Mucosa of rectum (tissue), 2 donors: ENCODE measurements around the gene ACTL9.
"Not testable (repeated sequence)": the region's sequence is repeated elsewhere in the genome, so short reads cannot be mapped to it uniquely, and the experiment has no call there.

Experiments used
- H3K27ac ChIP-seq, 2 donors: one replicate each; pipeline ENCODE4 v1.7.0; 2013; ENCODE audit warnings: inconsistent platforms in 2 of 2, low read depth in 2 of 2, low read length in 2 of 2
- H3K27me3 ChIP-seq, 2 donors: one replicate each; pipeline ENCODE4 v1.7.0; 2013; ENCODE audit warnings: low read length in 2 of 2; ENCODE audit not compliant: control insufficient read depth in 2 of 2, insufficient read depth in 2 of 2
- H3K36me3 ChIP-seq, 2 donors: one replicate each; pipeline ENCODE4 v1.7.0; 2013; ENCODE audit warnings: low read length in 2 of 2; ENCODE audit not compliant: control insufficient read depth in 2 of 2, insufficient read depth in 2 of 2
- H3K4me1 ChIP-seq, 2 donors: one replicate each; pipeline ENCODE4 v1.7.0; 2013; ENCODE audit warnings: low read length in 2 of 2, mild to moderate bottlenecking in 1 of 2; ENCODE audit not compliant: control insufficient read depth in 2 of 2, insufficient read depth in 2 of 2
- H3K4me3 ChIP-seq, 2 donors: one replicate each; pipeline ENCODE4 v1.7.0; 2013; ENCODE audit warnings: low read length in 2 of 2
- H3K9ac ChIP-seq, 2 donors: one replicate each; pipeline ENCODE4 v1.7.0; 2013; ENCODE audit warnings: low read length in 2 of 2, low read depth in 1 of 2, mild to moderate bottlenecking in 1 of 2
- H3K9me3 ChIP-seq, 2 donors: one replicate each; pipeline ENCODE4 v1.7.0; 2013; ENCODE audit warnings: low read length in 2 of 2; ENCODE audit not compliant: control insufficient read depth in 2 of 2
- donor health status: healthy.
- donor health status: Normal muscosa, but diverticular disease.

ACTL9 gene

DNA sequence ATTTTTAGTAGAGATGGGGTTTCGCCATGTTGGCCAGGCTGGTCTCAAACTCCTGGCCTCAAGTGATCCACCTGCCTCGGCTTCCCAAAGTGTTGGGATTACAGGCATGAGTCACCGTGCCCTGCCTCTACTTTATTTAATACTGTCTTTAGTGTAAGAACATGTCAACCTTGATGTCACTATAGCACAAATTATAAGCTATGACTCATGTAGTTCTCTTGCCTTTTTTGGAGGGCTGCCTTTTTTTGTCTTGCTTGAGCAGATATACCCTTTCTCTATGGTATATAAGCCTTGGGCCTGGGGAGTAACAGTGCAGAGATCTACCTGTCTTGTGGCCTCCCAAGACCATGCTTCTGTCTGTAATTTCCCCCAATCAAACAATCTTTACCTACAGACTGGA lies 6.7 kb upstream of the ACTL9 start:
- H3K4me1 ChIP-seq, H3K4me3 ChIP-seq, H3K9ac ChIP-seq, H3K9me3 ChIP-seq, H3K36me3 ChIP-seq, H3K27ac ChIP-seq, H3K27me3 ChIP-seq: not testable (repeated sequence)

DNA sequence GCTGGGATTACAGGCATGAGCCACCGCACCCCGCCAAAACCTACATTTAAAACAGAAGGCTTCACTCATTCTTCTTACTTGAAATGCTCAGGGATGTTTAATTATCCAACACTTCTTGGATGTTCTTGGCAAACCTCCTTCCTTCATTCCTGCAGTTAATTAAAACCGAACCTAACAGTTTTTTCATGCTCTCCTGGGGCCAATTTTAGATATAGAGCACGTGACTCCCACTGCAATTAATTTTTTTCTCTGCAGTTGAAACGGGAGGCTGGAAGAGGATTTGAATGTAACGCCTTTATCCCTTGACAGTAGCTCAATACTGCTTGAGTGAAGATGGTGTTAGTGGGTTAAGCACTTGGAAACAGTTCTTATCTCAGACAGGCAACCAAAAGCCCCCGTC lies 4.6 kb upstream of the ACTL9 start:
- no peak overlapping the region for H3K9ac ChIP-seq
- no peaks in the 10 kb centered on the region for H3K4me1 ChIP-seq
- H3K27me3 ChIP-seq: peaks cover 0 to 2% of the 10 kb centered on the region in 2 donors
- H3K4me3 ChIP-seq: no peak overlapping the region
- no peaks in the 10 kb centered on the region for H3K9me3 ChIP-seq
- H3K36me3 ChIP-seq: no peaks in the 10 kb centered on the region
- H3K27ac ChIP-seq: no peak overlapping the region

DNA sequence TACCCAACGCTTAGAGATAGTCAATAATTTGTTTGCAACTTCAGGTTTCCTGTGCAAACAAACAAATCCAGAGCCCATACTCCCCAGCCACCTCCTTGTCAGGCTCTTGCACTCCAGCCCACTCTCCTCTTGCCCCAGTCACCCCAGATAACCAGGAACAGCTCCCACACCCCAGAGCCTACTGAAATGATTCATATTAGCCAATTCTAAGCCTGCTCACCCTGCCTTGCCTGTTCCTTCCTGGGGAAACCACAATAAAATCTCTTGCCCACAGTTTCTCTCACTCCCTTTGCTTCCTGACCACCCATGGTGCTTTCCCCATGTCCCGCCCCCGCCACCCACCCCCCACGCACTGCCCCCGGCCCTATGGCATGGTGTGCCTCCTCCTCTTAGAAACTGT lies 3.8 kb upstream of the ACTL9 start:
- no peaks in the 10 kb centered on the region for H3K36me3 ChIP-seq
- H3K27me3 ChIP-seq: peaks cover 0 to 2% of the 10 kb centered on the region in 2 donors
- no peak overlapping the region for H3K4me3 ChIP-seq
- no peak overlapping the region for H3K9ac ChIP-seq
- H3K9me3 ChIP-seq: no peaks in the 10 kb centered on the region
- H3K4me1 ChIP-seq: no peaks in the 10 kb centered on the region
- no peak overlapping the region for H3K27ac ChIP-seq

DNA sequence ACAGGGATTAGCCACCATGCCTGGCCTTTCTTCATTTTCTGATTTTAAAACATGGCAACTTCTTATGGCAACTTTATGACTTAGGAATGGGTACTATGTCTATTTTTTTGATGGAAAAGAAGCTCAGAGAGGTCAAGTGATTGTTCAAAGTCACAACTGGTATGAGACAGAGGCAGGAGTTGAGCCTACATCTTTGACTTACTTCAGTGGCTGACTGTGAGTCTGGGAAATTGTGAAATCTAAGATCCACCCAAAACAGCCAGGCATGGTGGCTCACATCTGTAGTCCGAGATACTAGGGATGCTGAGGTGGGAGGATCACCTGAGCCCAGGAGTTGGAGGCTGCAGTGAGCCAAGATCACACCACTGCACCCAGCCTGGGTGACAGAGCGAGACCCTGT lies 2.4 kb upstream of the ACTL9 start:
- Histone ChIP-seq H3K4me1 (no peaks in the 10 kb centered on the region), H3K4me3 (no peak overlapping the region)

DNA sequence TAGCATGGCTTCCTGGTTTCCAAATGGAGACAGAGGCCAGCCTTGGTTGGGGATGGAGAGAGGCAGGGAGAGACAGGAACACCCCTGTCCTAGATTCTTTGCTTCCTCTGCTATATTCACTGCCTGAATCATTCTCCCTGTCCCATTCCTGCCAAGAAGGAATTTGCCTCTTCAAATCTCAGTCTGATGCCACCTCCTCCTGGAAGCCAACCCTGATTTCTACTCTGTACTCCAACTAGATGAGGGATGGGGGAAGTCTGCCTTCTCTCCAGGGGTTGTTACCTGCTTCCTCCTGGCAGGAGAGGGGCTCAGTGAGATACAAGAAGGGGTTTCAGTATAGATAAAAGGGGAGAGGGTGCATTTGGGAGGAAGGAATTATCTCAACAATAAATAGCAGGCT lies 1.3 kb upstream of the ACTL9 start:
- H3K27me3 ChIP-seq: peaks cover 0 to 2% of the 10 kb centered on the region in 2 donors
- no peak overlapping the region for H3K27ac ChIP-seq
- no peaks in the 10 kb centered on the region for H3K9me3 ChIP-seq
- H3K4me1 ChIP-seq: no peaks in the 10 kb centered on the region
- no peak overlapping the region for H3K9ac ChIP-seq
- H3K36me3 ChIP-seq: no peaks in the 10 kb centered on the region
- H3K4me3 ChIP-seq: no peak overlapping the region

More for the DNA sequence above, 2.4 kb upstream of the ACTL9 start:
- Histone ChIP-seq H3K36me3 (no peaks in the 10 kb centered on the region), H3K9ac (no peak overlapping the region), H3K27ac (no peak overlapping the region), H3K27me3 (peaks cover 0 to 2% of the 10 kb centered on the region in 2 donors), H3K9me3 (no peaks in the 10 kb centered on the region)

DNA sequence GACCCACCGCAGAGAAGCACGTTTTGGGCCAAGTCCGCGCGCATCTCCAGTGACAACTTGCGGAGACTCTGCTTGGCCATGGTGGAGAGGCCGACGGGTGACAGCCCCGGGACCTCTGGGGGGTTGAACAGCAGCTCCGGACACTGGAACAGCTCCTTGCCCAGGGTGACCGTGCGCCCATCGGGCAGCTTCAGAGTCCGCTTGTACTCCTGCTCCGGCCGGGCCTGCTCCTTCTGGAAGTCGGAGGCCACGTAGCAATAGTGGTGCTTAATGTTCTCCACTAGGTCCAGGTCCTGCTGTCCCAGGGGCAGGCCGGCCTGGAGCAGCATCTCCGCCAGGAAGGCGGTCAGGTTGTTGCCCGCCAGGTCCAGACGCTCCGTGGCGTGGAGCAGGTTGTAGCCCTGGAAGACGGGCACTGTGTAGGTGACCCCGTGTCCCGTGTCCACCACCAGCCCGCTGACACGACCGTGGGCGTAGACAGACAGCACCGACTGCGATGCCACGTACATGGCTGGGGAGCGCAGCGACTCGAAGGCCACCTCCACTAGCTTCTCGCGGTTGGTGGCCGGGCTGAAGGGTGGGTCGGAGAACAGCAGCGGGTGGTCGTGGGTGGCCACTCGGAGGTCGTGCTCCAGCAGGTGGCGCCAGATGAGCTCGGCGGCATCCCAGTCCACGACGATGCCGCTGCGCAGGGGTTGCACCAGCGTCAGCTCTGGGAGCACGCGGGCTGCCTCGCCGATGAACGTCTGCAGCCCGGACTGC lies 743 bp downstream of the ACTL9 start:
- no peak overlapping the region for H3K27ac ChIP-seq
- H3K27me3 ChIP-seq: peaks cover 0 to 2% of the 10 kb centered on the region in 2 donors
- H3K9me3 ChIP-seq: no peaks in the 10 kb centered on the region
- H3K4me3 ChIP-seq: no peak overlapping the region
- H3K4me1 ChIP-seq: no peaks in the 10 kb centered on the region
- H3K9ac ChIP-seq: no peak overlapping the region
- H3K36me3 ChIP-seq: no peaks in the 10 kb centered on the region

DNA sequence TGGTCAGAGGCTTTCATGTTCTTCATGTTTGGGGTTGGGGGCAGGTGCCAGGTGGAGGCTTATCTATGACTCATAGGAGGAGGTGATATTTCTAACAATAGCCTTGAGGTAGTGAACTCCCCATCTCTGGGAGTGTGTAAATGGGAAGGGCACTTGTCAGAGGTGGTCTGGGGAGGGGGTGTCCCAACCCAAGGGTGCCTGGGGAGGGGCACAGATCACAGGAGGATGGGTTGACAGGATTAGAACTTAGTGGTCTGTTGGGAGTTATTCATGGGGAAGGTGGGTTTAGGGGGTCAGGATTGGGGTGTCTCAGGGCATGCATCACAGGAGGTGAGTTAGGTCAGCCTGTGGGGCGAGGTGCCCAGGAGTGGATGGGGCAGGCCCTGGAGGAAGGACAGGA lies 1.6 kb downstream of the ACTL9 start:
- Histone ChIP-seq H3K27ac (no peak overlapping the region), H3K4me3 (no peak overlapping the region), H3K27me3 (peaks cover 0 to 2% of the 10 kb centered on the region in 2 donors)

DNA sequence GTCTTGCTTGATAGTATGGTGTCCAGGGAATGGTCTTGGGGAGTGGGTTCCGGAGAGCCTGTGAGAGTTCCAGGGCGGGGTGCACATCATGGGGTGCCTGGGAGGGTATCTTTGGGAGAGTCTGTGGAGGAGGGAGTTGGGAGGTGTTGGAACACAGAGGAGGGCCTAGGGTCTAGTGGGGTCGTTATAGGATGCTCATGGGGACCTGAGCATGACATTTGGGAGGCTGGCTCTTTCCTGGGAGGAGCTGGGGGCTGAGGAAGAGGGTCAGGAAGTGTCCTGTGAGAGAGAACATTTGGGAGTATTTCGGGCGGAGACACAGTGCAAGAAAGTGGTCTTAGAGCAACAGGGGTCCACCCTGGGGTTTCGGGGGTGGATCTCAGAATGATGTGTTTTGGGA lies 2.7 kb downstream of the ACTL9 start:
- Histone ChIP-seq H3K27ac (no peak overlapping the region), H3K36me3 (no peaks in the 10 kb centered on the region), H3K4me3 (no peak overlapping the region), H3K9ac (no peak overlapping the region), H3K4me1 (no peaks in the 10 kb centered on the region), H3K9me3 (no peaks in the 10 kb centered on the region), H3K27me3 (peaks cover 0 to 2% of the 10 kb centered on the region in 2 donors)

More for the DNA sequence above, 1.6 kb downstream of the ACTL9 start:
- H3K9me3 ChIP-seq: no peaks in the 10 kb centered on the region
- H3K9ac ChIP-seq: no peak overlapping the region
- no peaks in the 10 kb centered on the region for H3K36me3 ChIP-seq
- no peaks in the 10 kb centered on the region for H3K4me1 ChIP-seq

DNA sequence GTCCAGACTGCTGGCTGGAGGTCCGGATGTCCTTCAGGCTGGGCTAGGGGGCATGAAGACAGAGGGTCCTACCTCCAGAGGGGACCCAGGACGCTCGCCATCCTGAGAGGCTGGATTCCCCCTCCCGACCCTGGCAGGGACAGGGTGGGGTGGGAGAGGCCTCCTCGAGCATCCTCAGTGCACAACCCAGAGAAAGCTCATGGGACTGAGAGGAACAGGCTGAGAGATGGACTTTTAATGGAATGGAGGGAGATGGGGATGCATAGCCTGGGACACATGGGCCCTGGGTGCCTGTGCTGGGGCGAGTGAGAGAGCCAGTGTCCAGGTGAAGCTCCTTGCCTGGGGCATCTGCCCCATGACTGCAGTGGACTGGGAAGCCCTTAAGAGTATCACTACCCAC lies 3.1 kb downstream of the ACTL9 start:
- H3K4me1 ChIP-seq: no peaks in the 10 kb centered on the region
- no peak overlapping the region for H3K9ac ChIP-seq
- H3K4me3 ChIP-seq: no peak overlapping the region
- H3K27ac ChIP-seq: no peak overlapping the region
- H3K36me3 ChIP-seq: no peaks in the 10 kb centered on the region
- H3K27me3 ChIP-seq: peaks cover 0 to 2% of the 10 kb centered on the region in 2 donors
- no peaks in the 10 kb centered on the region for H3K9me3 ChIP-seq

DNA sequence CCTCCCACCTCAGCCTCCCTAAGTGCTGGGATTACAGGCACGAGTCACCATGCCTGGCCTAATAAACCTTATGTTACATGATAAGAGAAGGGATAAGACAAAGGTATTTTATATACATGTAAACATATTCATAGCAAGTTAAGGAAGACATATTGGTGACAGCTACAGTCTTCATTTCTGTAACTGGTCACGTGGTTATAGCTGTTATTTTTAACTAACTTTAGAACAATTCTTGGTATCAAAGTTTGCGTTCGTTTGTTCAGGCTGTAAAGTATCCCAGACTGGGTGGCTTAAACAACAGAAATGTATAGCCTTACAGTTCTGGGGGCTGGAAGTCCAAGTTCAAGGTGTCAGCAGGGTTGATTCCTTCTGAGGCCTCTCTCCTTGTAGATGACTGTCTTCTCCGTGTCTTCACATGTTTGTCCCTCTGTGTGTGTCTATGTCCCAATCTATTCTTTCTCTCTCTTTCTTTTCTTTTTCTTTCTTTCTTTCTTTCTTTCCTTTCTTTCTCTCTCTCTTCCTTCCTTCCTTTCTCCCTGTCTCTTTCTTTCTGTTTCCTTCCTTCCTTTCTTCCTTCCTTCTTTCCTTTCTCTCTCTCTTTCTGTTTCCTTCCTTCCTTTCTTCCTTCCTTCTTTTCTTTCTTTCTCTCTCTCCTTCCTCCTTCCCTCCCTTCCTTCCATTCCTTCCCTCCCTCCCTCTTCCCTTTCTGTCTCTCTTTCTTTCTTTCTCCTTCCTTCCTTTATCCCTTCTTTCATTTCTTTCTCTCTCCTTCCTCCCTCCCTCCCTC lies 7.6 kb downstream of the ACTL9 start:
- no peak overlapping the region for H3K27ac ChIP-seq
- H3K36me3 ChIP-seq: no peaks in the 10 kb centered on the region
- H3K4me1 ChIP-seq: no peaks in the 10 kb centered on the region
- no peak overlapping the region for H3K9ac ChIP-seq
- H3K4me3 ChIP-seq: no peak overlapping the region
- H3K9me3 ChIP-seq: no peaks in the 10 kb centered on the region
- H3K27me3 ChIP-seq: no peaks in the 10 kb centered on the region
